Measurements from ENCODE around the gene PCBD2. TPM values are rescaled to one million over a fixed set of nuclear protein-coding genes. Genes with fewer than 3 reads are reported as not detected.
"Not testable (repeated sequence)": the region's sequence is repeated elsewhere in the genome, so short reads cannot be mapped to it uniquely, and the experiment has no call there.

Gene PCBD2
- total RNA-seq, 1 donor from 2014 or later = 7.6 TPM

DNA sequence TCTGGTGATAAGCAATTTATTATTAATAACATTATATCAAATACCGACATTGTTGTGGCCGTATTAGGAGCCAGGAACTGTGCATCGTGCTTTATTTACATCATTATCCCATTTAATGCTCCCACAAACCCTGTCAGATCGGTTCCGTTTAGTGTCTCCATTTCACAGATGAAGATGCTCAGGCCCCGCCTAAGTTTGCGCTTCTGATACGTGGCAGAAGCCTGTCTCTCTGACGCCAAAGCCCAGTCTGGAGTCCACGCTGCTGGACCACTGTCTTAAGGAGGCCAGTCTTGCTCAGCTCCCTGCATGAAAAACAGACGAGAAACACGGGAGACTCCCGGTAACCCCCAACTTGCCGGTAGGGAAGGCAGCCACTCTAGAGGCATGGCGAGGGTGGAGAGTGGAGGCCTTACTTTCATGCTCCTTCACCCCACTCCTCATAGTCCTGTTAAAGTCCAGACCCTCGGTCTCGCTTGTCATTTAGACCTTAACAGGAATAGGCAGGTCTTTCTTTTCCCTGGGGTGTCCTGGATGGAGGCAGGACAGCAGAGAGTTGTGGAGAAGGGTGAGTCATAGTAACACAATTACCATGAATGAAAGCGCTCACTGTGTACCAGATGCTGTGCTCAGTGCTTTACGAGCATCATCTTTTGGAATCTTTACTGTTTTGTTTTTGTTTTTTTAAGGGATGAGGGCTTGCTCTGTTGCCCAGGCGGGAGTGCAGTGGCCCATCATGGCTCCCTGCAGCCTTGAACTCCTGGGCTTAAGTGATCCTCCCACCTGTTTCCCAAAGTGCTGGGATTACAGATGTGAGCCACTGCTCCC is 29.9 kb upstream of the PCBD2 start:
- H3K27me3 ChIP-seq = no peaks in the 10 kb centered on the region
- peak overlapping the region; percentile 94 to 96 for H3K4me3 ChIP-seq
- intact Hi-C loops (cut with DNase I) = loop anchor here (1.0 to 10.0 kb wide), 4 partner anchors 28 to 500 kb away; partner anchors contain the start of genes CAMLG and UBE2B
- peak overlapping the region; percentile 96 to 97 for H3K27ac ChIP-seq
- no peaks in the 10 kb centered on the region for H3K36me3 ChIP-seq
- peaks cover 0 to 9% of the 10 kb centered on the region in 2 donors for H3K4me1 ChIP-seq
- H3K9me3 ChIP-seq = no peaks in the 10 kb centered on the region
- no peak for TF ChIP-seq CTCF (IDR thresholded peaks at IDR 0.05)
- DNase-seq (ENCODE audit: low spot score in 2 of 2) = peak in 1 of 2 donors; percentile 81

DNA sequence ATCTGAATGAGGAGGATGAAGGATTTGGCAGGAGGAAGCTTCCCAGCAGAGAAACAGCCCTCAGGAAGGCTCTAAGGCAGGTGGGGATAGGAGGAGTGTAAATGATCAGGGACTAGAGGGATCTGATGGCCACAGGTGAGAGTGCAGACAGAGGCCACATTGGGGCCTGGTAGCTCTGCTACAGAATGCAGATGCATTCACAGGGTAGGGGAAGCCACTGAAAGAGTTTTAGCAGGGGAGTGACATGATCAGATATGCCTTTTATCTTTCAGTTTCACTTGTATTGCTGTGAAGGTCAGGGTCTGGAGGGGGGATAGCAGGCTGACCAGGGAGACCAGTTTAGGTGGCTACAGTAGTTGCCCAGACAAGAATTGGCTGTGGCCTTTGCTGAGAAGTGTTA is 27.8 kb upstream of the PCBD2 start:
- intact Hi-C loops (cut with DNase I) = loop anchor here (10.0 kb wide), 2 partner anchors 142 to 502 kb away; partner anchors contain the start of genes CAMLG and UBE2B

DNA sequence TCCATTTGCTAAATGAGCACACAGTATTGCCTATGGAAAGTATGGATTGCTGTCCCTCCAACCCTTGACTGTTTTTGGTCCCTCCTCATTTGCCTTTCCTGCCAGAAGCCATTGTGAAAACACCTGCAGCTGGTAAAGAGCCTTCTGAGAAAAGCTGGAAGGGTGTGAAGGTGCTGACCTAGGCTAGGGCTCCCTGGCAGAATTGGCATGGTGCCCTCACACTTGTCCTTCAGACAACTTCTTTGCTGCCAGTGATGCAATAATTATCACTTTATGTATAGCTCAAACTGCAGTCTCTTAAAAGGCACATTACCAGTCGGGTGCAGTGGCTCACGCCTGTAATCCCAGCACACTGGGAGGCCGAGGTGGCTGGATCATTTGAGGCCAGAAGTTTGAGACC is 26.5 kb upstream of the PCBD2 start:
- Histone ChIP-seq H3K4me3 (no peak overlapping the region), H3K27ac (no peak overlapping the region), H3K27me3 (no peaks in the 10 kb centered on the region), H3K4me1 (peaks cover 0 to 9% of the 10 kb centered on the region in 2 donors), H3K9me3 (no peaks in the 10 kb centered on the region), H3K36me3 (no peaks in the 10 kb centered on the region)
- intact Hi-C loops (cut with DNase I) = loop anchor here (10.0 kb wide), 2 partner anchors 144 to 504 kb away; partner anchors contain the start of genes CAMLG and UBE2B
- DNase-seq (ENCODE audit: low spot score in 2 of 2) = no peak
- TF ChIP-seq CTCF (IDR thresholded peaks at IDR 0.05) = no peak

More for the DNA sequence above, 27.8 kb upstream of the PCBD2 start:
- no peak for DNase-seq (ENCODE audit: low spot score in 2 of 2)
- peaks cover 0 to 9% of the 10 kb centered on the region in 2 donors for H3K4me1 ChIP-seq
- no peaks in the 10 kb centered on the region for H3K27me3 ChIP-seq
- H3K9me3 ChIP-seq = no peaks in the 10 kb centered on the region
- H3K36me3 ChIP-seq = no peaks in the 10 kb centered on the region
- H3K4me3 ChIP-seq = no peak overlapping the region
- H3K27ac ChIP-seq = no peak overlapping the region
- no peak for TF ChIP-seq CTCF (IDR thresholded peaks at IDR 0.05)

DNA sequence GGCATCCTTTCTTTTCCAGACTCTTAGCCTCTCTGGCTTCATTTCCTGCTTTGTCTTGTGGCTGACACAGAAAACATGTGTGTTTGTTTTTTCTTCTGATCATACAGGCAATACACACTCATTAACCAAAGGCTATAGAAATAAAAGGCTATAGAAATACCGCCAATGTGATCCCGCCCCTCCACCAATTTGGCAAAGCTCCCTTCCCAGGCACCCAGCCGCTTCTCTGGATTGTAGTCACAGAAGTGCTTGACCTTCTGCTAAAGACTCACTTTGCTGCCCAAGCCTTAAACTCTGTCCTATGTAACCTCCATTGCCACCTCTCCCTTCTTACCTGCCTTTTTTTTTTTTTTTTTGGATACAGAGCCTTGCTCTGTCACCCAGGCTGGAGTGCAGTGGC is 25.5 kb upstream of the PCBD2 start:
- intact Hi-C loops (cut with DNase I) = loop anchor here (10.0 kb wide), 2 partner anchors 145 to 505 kb away; partner anchors contain the start of genes CAMLG and UBE2B
- TF ChIP-seq CTCF (IDR thresholded peaks at IDR 0.05) = no peak
- DNase-seq (ENCODE audit: low spot score in 2 of 2) = no peak
- no peaks in the 10 kb centered on the region for H3K9me3 ChIP-seq
- no peaks in the 10 kb centered on the region for H3K36me3 ChIP-seq
- H3K4me1 ChIP-seq = peaks cover 0 to 9% of the 10 kb centered on the region in 2 donors
- H3K27me3 ChIP-seq = no peaks in the 10 kb centered on the region
- no peak overlapping the region for H3K4me3 ChIP-seq
- no peak overlapping the region for H3K27ac ChIP-seq

GRCh38 chr5:134880937-134881336 is 24.0 kb upstream of the PCBD2 start:
- H3K27me3 ChIP-seq; H3K4me1 ChIP-seq; H3K36me3 ChIP-seq; H3K9me3 ChIP-seq; H3K27ac ChIP-seq; intact Hi-C loops (cut with DNase I); H3K4me3 ChIP-seq; DNase-seq (ENCODE audit: low spot score in 2 of 2): not testable (repeated sequence)

DNA sequence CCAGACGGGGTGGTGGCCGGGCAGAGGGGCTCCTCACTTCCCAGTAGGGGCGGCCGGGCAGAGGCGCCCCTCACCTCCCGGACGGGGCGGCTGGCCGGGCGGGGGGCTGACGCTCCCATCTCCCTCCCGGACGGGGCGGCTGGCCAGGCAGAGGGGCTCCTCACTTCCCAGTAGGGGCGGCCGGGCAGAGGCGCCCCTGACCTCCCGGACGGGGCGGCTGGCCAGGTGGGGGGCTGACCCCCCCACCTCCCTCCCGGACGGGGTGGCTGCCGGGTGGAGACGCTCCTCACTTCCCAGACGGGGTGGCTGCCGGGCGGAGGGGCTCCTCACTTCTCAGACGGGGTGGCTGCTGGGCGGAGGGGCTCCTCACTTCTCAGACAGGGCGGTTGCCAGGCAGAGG is 23.2 kb upstream of the PCBD2 start:
- H3K27ac ChIP-seq; intact Hi-C loops (cut with DNase I); H3K4me3 ChIP-seq; H3K27me3 ChIP-seq; DNase-seq (ENCODE audit: low spot score in 2 of 2); H3K4me1 ChIP-seq; H3K36me3 ChIP-seq; H3K9me3 ChIP-seq: not testable (repeated sequence)
